Kidney epithelial cell (primary cell): ENCODE results near the gene SEMA4D. TPM values are rescaled to one million over a fixed set of nuclear protein-coding genes. Genes with fewer than 3 reads are reported as not detected.

Experiments used
- DNase-seq: peaks from one replicate; pipeline ENCODE4 v3.0.0-alpha.2; 2010; ENCODE audit warnings: low read depth
- H3K27me3 ChIP-seq: 2 replicates; pipeline ENCODE4 v1.6.0; 2011; ENCODE audit warnings: low read length; ENCODE audit not compliant: control insufficient read depth, insufficient read depth
- H3K36me3 ChIP-seq: 2 replicates; pipeline ENCODE4 v1.5.1; 2011; ENCODE audit warnings: low read length; ENCODE audit not compliant: control insufficient read depth, insufficient read depth
- H3K4me3 ChIP-seq: 2 replicates; pipeline ENCODE4 v1.5.1; 2011; ENCODE audit warnings: low read depth, mild to moderate bottlenecking, control low read depth, low read length
- total RNA-seq: library from RNA; depleted of rRNA; stranded (reverse); fragments of >200 nt; gene quantifications from 2 replicates; pipeline ENCODE4 v1.2.3, GENCODE V29; 2015
- TF ChIP-seq, protein P1 (sequence below): IDR thresholded peaks from 2 replicates; pipeline ENCODE4 v1.5.1; 2011; ENCODE audit warnings: mild to moderate bottlenecking, moderate library complexity, low read length, control low read depth, inconsistent platforms; ENCODE audit not compliant: insufficient read depth, poor library complexity, severe bottlenecking

The SEMA4D gene
- total RNA-seq, 1 donor from 2014 or later, result 30.7 TPM

DNA sequence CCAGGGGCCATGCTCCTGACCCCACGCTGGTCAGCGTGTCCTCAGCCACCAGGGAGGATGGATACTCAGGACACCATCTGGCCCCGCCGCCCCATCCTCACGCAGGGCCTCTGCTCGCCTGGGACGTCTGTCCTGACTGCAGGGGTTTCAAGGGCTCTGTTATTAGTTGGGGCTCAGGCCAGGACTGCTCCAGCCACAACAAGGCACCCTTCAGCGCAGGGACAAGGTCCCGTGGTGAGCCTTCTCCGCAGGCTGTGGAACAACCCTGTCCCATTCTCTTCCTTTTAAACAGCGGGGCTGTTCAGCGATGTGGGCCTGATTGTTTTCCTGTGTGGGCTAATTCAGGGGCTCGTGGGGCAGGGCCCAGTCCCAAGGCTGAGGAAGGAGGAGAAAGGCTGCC lies 61.6 kb downstream of the SEMA4D start:
- TF ChIP-seq, protein P1, sequence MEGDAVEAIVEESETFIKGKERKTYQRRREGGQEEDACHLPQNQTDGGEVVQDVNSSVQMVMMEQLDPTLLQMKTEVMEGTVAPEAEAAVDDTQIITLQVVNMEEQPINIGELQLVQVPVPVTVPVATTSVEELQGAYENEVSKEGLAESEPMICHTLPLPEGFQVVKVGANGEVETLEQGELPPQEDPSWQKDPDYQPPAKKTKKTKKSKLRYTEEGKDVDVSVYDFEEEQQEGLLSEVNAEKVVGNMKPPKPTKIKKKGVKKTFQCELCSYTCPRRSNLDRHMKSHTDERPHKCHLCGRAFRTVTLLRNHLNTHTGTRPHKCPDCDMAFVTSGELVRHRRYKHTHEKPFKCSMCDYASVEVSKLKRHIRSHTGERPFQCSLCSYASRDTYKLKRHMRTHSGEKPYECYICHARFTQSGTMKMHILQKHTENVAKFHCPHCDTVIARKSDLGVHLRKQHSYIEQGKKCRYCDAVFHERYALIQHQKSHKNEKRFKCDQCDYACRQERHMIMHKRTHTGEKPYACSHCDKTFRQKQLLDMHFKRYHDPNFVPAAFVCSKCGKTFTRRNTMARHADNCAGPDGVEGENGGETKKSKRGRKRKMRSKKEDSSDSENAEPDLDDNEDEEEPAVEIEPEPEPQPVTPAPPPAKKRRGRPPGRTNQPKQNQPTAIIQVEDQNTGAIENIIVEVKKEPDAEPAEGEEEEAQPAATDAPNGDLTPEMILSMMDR, result no peak
- no peaks in the 10 kb centered on the region for H3K27me3 ChIP-seq
- H3K36me3 ChIP-seq, result no peaks in the 10 kb centered on the region
- DNase-seq, result no peak
- H3K4me3 ChIP-seq, result no peak overlapping the region

DNA sequence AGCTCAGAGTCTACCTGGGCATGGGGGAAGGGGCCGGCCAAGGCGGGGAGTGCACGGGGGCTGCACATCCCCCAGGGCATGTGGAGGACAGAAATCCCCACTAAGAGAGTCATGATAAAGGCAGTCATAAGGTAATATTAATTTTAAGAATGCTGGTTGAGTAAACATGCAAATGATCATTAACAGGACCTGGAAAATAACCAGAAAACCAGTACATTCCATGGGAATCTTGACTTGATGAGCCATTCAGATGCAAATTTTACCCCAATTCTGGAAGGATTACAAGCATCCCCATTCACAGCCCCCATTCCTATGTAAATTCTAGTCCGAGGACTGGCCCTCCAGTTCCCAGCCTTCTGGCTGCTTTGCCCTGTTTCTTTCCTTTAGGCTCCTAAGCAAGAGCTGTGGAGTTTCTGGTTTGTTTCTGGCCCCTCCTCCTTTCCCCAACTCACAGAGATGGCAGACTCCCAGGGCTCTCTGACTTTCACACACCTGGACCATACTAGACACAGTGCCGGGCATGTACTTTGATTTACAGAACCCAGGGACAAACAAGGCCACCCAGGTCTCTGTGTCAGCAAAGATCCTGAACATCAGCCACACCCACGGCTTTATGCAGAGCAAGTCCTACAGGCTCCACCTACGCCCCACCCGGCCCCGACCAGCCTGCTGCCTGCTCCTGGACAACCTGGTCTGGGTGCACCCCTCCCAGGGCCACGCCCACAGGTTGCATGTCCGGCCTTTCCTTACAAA lies 62.7 kb downstream of the SEMA4D start:
- no peak overlapping the region for H3K4me3 ChIP-seq
- H3K36me3 ChIP-seq, result no peaks in the 10 kb centered on the region
- no peaks in the 10 kb centered on the region for H3K27me3 ChIP-seq
- no peak for DNase-seq
- TF ChIP-seq, protein P1, result no peak

DNA sequence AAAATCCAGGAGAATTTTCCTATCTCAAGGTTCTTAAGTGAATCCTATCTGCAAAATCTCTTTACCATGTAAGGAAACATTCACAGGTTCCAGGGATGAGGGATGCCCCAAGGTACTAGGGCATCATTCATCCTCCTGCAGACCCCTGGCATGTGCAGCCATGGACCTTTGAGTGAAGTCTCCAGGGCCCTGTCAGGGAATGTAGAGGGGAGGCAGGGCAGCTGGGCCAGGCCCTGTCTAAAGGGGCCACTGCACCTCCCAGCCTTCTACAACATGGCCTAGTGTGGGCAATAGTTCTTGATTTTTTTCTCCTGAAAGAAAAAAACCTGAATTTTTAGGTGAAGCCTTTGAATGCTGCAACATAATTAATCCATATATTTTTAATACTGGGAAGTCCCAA lies 63.3 kb downstream of the SEMA4D start:
- Histone ChIP-seq H3K36me3 (no peaks in the 10 kb centered on the region), H3K4me3 (no peak overlapping the region), H3K27me3 (no peaks in the 10 kb centered on the region)
- TF ChIP-seq, protein P1, result no peak
- no peak for DNase-seq

DNA sequence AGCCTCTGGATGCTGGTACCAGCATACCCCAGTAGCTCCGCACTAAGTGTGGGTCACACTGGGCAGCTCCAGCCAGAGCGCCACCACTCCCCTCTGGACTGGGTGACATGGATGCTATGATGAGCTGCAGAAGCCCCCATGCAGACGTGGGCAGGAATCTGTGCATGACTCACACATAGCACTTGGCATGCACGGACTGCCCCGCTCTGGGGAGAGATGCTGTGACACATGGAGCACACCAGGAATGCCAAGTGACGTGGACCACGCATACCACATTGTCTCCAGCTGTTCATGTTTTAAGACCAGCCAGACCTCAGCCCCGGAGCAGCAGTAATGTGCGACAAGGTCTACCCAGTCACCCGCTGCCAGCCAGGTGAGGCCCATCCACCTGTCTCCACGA lies 64.1 kb downstream of the SEMA4D start:
- Histone ChIP-seq H3K36me3 (no peaks in the 10 kb centered on the region), H3K27me3 (no peaks in the 10 kb centered on the region), H3K4me3 (no peak overlapping the region)
- DNase-seq, result no peak
- TF ChIP-seq, protein P1, result no peak

DNA sequence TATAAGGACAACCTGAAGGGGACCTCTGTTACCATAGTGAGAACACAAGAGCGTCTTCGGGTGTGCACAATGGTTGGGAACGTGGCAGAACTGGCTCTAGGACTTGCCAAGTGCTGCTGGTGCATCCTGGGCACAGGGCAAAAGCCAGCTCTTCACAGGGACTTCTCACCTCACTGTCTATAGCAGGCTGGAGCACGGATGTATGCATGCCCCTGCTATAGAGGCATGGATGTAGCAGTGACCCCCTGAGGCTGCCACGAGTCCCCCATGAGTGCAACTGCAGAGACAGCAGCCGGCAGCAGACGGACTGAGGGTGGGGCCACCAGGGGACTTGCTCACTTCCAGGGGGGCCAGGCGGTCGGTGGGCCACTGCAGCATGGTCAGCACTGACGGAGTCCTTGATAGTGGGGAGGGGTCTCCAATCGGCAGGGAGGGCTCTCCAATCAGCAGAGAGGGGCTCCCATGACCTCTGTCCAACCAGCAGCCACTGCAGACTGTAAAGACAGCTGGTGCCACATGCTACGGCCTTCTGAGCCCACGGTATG lies 64.9 kb downstream of the SEMA4D start:
- Histone ChIP-seq H3K4me3 (no peak overlapping the region), H3K36me3 (no peaks in the 10 kb centered on the region), H3K27me3 (no peaks in the 10 kb centered on the region)
- TF ChIP-seq, protein P1, result no peak
- no peak for DNase-seq
